ENCODE data around the gene RIPK4. TPM values are rescaled to one million over a fixed set of nuclear protein-coding genes. Genes with fewer than 3 reads are reported as not detected.

The RIPK4 gene
- total RNA-seq, 2 experiments from 2014 or later = 0.56 to 0.64 TPM

DNA sequence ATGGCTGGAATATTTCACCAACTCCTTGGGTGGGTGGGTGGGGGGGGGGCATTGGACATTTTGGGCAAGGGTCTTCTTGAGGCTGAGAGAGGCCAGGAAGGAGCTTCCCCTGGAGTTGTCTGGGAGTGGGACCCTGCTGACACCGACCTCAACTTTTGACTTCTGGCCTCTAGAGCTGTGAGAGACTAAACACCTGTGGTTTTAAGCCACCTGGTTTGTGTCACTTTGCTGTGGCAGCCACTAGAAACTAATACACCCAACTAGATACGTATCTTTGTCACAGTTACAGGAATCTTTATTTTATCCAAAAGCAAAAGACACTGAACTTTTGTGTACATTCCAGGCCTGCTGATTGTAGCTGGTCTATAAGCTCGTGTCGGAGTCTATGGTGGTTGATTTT is 9.9 kb upstream of the RIPK4 start:
- intact Hi-C loops (cut with DNase I, micrococcal nuclease) = loop anchor here in 1 of 2 experiments (10.0 kb wide), 1 partner anchor 492 kb away; no protein-coding TSS in a partner anchor
- Mint-ChIP-seq H3K4me3 (no peak overlapping the region), H3K9me3 (ENCODE audit: low read depth) (no peaks in the 10 kb centered on the region), H3K4me1 (peaks cover 6% of the 10 kb centered on the region), H3K27ac (no peak overlapping the region), H3K27me3 (peaks cover 61% of the 10 kb centered on the region), H3K36me3 (ENCODE audit: low read depth) (no peaks in the 10 kb centered on the region)
- POLR2A ChIA-PET = interaction anchor here (0.8 kb wide), 1 partner anchor 35 kb away, joined by 6 read pairs; no protein-coding TSS in a partner anchor
- ATAC-seq = no peak
- no peak for DNase-seq
- CTCF ChIA-PET = interaction anchor here (0.6 to 1.5 kb wide), 5 partner anchors 8 to 331 kb away, joined by 3 to 5 read pairs (median 4); no protein-coding TSS in a partner anchor

DNA sequence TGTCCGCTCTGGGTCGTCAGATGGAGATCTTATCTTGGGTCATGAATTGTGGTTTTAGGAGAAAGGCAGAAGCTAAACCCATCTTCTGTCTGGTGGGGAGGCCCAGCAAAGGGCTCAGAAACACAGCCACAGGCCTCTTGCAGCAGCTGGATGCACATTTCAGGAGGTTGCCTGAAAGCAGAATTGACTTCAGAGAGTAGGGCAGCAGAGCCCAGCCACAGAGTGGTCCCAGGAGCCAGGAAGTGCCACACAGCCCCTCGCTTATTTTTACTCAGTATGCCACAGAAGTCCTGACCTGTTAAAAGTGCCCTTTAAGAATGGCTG is 8.3 kb upstream of the RIPK4 start:
- H3K4me3 Mint-ChIP-seq = no peak overlapping the region
- CTCF ChIA-PET = interaction anchor here (0.5 to 0.6 kb wide), 2 partner anchors 42 to 153 kb away, joined by 3 read pairs; no protein-coding TSS in a partner anchor
- H3K27me3 Mint-ChIP-seq = peaks cover 53% of the 10 kb centered on the region

DNA sequence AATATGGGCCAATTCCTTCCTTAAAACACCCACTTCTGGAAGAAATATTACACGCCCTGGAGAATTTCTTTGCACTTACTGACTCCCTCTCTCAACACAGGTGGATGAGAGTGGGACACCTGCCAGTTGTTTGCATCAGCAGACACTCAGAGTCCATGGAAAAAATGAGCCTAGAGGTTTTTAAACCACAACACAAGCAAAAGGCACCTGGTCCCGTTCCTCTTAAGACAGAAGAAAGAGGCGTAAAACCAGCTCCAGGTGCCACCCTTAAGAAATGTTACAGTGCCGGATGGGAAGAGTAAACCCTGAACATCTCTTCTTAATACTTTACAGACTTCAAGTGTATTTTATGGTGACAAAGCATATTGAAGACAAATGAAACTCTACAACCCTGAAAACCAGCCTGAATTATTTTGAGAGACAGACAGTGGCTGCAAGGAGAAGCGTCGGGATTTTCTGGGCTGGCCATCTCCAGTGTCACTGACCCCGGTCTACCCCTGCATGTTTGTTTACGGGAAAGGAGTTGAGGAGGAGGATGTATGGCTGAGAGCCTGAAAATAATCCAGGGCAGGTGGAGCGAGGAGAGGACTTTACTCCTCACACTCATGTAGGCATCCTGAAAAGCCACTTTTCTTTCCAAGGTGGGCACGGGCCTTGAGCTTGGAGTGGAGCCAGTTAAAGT is 7.8 kb upstream of the RIPK4 start:
- ATAC-seq = no peak
- Mint-ChIP-seq H3K4me3 (no peak overlapping the region), H3K27ac (no peak overlapping the region), H3K4me1 (peaks cover 6% of the 10 kb centered on the region), H3K9me3 (ENCODE audit: low read depth) (no peaks in the 10 kb centered on the region), H3K27me3 (peaks cover 56% of the 10 kb centered on the region), H3K36me3 (ENCODE audit: low read depth) (no peaks in the 10 kb centered on the region)
- DNase-seq = no peak
- intact Hi-C loops (cut with DNase I, micrococcal nuclease) = loop anchor here in 1 of 2 experiments (10.0 kb wide), 1 partner anchor 490 kb away; no protein-coding TSS in a partner anchor
- ChIA-PET POLR2A (no interaction called here), CTCF (no interaction called here)

More for the DNA sequence above, 8.3 kb upstream of the RIPK4 start:
- intact Hi-C loops (cut with DNase I, micrococcal nuclease) = loop anchor here in 1 of 2 experiments (10.0 kb wide), 1 partner anchor 490 kb away; no protein-coding TSS in a partner anchor
- Mint-ChIP-seq H3K4me1 (peaks cover 6% of the 10 kb centered on the region), H3K27ac (no peak overlapping the region), H3K36me3 (ENCODE audit: low read depth) (no peaks in the 10 kb centered on the region), H3K9me3 (ENCODE audit: low read depth) (no peaks in the 10 kb centered on the region)
- ATAC-seq = no peak
- POLR2A ChIA-PET = no interaction called here
- no peak for DNase-seq

DNA sequence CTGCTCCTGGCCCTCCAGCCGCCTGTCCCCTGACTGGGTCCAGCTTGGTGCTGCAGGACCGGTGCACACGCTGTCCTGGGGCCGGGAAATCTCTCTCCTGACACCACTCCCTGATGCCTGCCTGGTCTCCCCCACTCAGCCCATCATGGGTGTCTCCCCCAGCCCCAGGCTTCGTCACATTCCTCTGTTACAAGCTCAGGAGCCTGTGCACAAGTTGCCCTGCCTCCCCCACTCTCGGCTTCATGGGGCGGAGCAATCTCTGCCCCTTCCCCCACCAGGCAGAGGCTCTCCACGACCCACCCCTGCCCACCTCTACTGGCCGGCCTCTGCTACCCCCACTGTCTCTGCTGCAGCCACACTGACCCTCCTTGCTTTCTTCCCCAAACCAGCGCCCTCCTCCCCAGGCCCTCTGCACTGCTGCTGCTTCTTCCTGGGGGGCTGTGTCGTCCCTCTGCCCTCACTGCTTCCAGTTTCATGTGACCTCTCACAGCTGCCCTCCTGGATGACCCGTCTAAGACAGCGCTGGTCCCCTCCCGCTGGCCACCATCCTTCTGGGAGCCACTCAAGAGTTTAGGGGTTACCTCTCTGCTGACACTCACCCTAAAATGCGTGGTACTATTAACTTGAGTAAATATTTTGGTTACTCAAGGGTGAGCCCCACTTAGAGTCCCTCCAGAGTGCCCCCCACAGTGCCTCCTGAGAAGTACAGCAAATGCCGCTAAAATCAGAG is 5.7 kb upstream of the RIPK4 start:
- peaks cover 55% of the 10 kb centered on the region for H3K27me3 Mint-ChIP-seq
- DNase-seq (no peak), ATAC-seq (no peak)
- H3K27ac Mint-ChIP-seq = no peak overlapping the region
- POLR2A ChIA-PET = no interaction called here
- H3K4me3 Mint-ChIP-seq = no peak overlapping the region
- CTCF ChIA-PET = no interaction called here
- intact Hi-C loops (cut with DNase I, micrococcal nuclease) = loop anchor here in 1 of 2 experiments (10.0 kb wide), 1 partner anchor 488 kb away; no protein-coding TSS in a partner anchor
- no peaks in the 10 kb centered on the region for H3K36me3 Mint-ChIP-seq (ENCODE audit: low read depth)
- H3K4me1 Mint-ChIP-seq = peaks cover 15% of the 10 kb centered on the region
- H3K9me3 Mint-ChIP-seq (ENCODE audit: low read depth) = no peaks in the 10 kb centered on the region

DNA sequence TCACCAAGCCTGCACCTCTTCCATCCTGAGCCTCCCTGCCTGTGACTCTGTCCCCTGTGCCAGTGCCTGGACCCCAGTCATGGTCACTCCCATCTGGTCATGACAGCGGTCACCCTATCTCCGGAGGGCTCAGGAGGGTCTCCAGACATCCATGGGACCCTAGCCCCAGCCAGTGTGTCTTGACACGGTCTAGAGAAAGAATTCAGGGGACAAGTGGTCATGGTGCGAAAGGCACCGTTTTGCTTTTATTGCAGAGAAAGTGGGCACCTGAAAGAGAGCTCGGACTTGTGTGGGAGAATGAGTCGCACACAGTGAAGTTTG is 4.7 kb upstream of the RIPK4 start:
- ChIA-PET CTCF (interaction anchor here (1.4 kb wide), 1 partner anchor 346 kb away, joined by 4 read pairs; no protein-coding TSS in a partner anchor), POLR2A (interaction anchor here (0.6 kb wide), 1 partner anchor 461 kb away, joined by 3 read pairs; no protein-coding TSS in a partner anchor)
- H3K4me1 Mint-ChIP-seq = peaks cover 21% of the 10 kb centered on the region
- intact Hi-C loops (cut with DNase I, micrococcal nuclease) = loop anchor here in 1 of 2 experiments (10.0 kb wide), 1 partner anchor 487 kb away; no protein-coding TSS in a partner anchor
- no peak overlapping the region for H3K4me3 Mint-ChIP-seq
- no peaks in the 10 kb centered on the region for H3K9me3 Mint-ChIP-seq (ENCODE audit: low read depth)
- H3K27ac Mint-ChIP-seq = no peak overlapping the region
- no peak for DNase-seq
- ATAC-seq = no peak
- no peaks in the 10 kb centered on the region for H3K36me3 Mint-ChIP-seq (ENCODE audit: low read depth)
- peaks cover 58% of the 10 kb centered on the region for H3K27me3 Mint-ChIP-seq

DNA sequence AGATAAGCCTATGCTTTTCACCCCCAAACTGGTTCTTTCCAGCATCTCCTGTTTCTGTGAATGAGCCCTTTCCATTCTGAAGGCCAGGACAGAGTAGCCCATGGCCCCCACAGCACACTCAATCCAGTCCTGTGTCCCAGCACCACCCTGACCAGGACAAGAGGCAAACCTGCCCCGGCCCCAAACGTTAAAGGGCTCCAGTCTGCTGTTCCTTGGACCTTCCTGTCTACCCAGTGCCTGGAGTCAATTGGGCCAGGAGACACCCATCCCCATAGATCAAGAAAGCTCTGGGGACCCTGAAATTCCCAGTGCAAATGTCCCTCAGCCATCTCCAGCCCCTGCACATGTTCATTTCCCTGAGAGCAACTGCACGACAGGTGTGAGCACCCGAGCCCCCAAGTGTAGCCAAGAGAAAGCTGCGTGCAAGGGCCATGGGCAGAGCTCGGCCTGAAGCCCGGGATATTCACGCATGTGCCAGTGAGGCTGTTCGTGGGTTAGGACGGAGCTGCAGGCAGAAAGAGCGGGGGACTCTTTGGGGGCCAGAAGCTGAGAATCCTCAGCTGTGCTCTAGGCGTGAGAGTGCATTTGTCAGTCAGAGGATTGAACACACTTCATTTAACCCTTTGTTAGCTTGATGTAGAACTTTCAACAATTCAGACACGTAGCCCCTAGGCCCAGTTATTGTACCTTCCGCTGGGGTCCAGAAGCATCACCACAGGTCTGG is 4.2 kb upstream of the RIPK4 start:
- POLR2A ChIA-PET = interaction anchor here (0.6 kb wide), 1 partner anchor 1553 kb away, joined by 3 read pairs; no protein-coding TSS in a partner anchor
- Mint-ChIP-seq H3K4me1 (peaks cover 21% of the 10 kb centered on the region), H3K9me3 (ENCODE audit: low read depth) (no peaks in the 10 kb centered on the region), H3K4me3 (no peak overlapping the region), H3K27me3 (peaks cover 58% of the 10 kb centered on the region), H3K27ac (no peak overlapping the region), H3K36me3 (ENCODE audit: low read depth) (no peaks in the 10 kb centered on the region)
- ATAC-seq (no peak), DNase-seq (no peak)
- intact Hi-C loops (cut with DNase I, micrococcal nuclease) = loop anchor here in 1 of 2 experiments (10.0 kb wide), 1 partner anchor 486 kb away; no protein-coding TSS in a partner anchor
- CTCF ChIA-PET = interaction anchor here (1.4 kb wide), 1 partner anchor 347 kb away, joined by 4 read pairs; no protein-coding TSS in a partner anchor

DNA sequence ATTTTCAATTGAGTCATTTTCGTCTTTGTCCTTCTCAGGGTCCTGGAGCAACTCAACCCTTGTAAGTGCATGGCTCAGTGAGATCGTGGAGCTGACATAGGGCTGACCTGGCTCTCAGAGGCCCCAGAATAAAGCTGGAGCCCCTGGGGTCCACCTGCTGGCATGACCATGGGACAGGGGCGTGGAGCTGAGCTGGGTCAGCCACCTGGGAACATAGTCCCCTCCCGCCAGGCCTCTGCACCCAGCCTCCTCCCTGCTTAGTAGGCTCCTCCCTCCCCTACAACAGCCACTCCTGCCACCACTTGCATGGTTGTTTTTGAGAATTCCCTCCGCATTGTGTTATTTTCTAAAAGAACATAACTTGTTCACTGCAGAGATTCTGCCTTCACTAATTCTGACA is 3.1 kb upstream of the RIPK4 start:
- no peak overlapping the region for H3K4me3 Mint-ChIP-seq
- POLR2A ChIA-PET = interaction anchor here (0.6 kb wide), 1 partner anchor 1552 kb away, joined by 3 read pairs; no protein-coding TSS in a partner anchor
- CTCF ChIA-PET = interaction anchor here (0.9 kb wide), 1 partner anchor 9 kb away, joined by 3 read pairs; no protein-coding TSS in a partner anchor
- intact Hi-C loops (cut with DNase I, micrococcal nuclease) = loop anchor here in 1 of 2 experiments (5.0 to 10.0 kb wide), 3 partner anchors 107 to 485 kb away; partner anchors contain the start of gene PRDM15
- H3K27me3 Mint-ChIP-seq = peaks cover 54% of the 10 kb centered on the region
- no peaks in the 10 kb centered on the region for H3K9me3 Mint-ChIP-seq (ENCODE audit: low read depth)
- no peak for DNase-seq
- peaks cover 25% of the 10 kb centered on the region for H3K4me1 Mint-ChIP-seq
- H3K36me3 Mint-ChIP-seq (ENCODE audit: low read depth) = no peaks in the 10 kb centered on the region
- no peak overlapping the region for H3K27ac Mint-ChIP-seq
- no peak for ATAC-seq

DNA sequence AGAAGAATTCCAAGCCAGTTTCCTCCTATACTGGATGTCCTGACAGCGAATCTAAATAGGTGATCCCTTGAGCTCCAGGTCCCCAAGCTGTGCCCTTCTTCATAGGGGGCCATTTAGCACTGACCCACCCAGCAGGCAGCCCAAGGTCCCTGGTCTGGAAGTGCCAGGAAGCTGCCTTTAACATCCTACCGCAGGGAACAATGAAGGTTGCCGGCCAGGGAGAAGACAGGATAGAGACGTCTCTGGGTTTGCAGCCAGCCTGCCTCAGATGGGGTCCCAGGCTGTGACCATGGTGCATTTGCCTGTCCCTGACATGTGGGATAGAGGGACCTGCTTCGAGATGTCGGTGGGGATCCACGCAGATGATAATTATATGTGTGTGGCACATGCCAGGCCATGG is 2.7 kb upstream of the RIPK4 start:
- no peak overlapping the region for H3K4me3 Mint-ChIP-seq
- no peaks in the 10 kb centered on the region for H3K36me3 Mint-ChIP-seq (ENCODE audit: low read depth)
- ATAC-seq (no peak), DNase-seq (no peak)
- peaks cover 25% of the 10 kb centered on the region for H3K4me1 Mint-ChIP-seq
- ChIA-PET POLR2A (no interaction called here), CTCF (interaction anchor here (0.9 kb wide), 1 partner anchor 9 kb away, joined by 3 read pairs; no protein-coding TSS in a partner anchor)
- H3K27me3 Mint-ChIP-seq = peaks cover 52% of the 10 kb centered on the region
- no peaks in the 10 kb centered on the region for H3K9me3 Mint-ChIP-seq (ENCODE audit: low read depth)
- intact Hi-C loops (cut with DNase I, micrococcal nuclease) = loop anchor here in 1 of 2 experiments (5.0 kb wide), 2 partner anchors 108 to 468 kb away; partner anchors contain the start of gene PRDM15
- H3K27ac Mint-ChIP-seq = no peak overlapping the region

DNA sequence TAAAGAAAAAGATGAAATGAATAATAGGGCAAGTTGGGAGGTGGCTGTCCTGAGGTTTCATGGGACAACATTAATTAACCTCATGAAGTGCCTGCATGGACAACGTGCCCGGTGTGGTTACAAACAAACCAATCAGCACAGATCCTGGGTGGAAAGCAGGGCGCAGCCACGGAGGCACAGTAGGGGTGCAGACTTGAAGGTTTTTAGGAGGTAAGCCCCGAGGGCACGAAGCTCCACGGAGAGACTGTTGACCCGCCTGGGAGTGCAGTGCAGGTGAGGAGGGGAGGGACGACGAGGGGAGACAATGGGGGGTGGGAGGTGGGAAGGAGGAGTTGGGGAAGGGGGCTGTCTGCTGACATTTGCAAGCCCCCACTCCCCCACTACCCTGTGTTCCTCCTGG is 2.3 kb upstream of the RIPK4 start:
- ChIA-PET CTCF (interaction anchor here (0.9 to 1.9 kb wide), 2 partner anchors 8 to 9 kb away, joined by 3 to 7 read pairs; no protein-coding TSS in a partner anchor), POLR2A (no interaction called here)
- Mint-ChIP-seq H3K4me1 (peaks cover 25% of the 10 kb centered on the region), H3K27me3 (peaks cover 51% of the 10 kb centered on the region), H3K9me3 (ENCODE audit: low read depth) (no peaks in the 10 kb centered on the region), H3K36me3 (ENCODE audit: low read depth) (no peaks in the 10 kb centered on the region), H3K4me3 (peak overlapping the region; percentile 66), H3K27ac (no peak overlapping the region)
- no peak for DNase-seq
- no peak for ATAC-seq
- intact Hi-C loops (cut with DNase I, micrococcal nuclease) = loop anchor here in 1 of 2 experiments (5.0 kb wide), 2 partner anchors 108 to 468 kb away; partner anchors contain the start of gene PRDM15

DNA sequence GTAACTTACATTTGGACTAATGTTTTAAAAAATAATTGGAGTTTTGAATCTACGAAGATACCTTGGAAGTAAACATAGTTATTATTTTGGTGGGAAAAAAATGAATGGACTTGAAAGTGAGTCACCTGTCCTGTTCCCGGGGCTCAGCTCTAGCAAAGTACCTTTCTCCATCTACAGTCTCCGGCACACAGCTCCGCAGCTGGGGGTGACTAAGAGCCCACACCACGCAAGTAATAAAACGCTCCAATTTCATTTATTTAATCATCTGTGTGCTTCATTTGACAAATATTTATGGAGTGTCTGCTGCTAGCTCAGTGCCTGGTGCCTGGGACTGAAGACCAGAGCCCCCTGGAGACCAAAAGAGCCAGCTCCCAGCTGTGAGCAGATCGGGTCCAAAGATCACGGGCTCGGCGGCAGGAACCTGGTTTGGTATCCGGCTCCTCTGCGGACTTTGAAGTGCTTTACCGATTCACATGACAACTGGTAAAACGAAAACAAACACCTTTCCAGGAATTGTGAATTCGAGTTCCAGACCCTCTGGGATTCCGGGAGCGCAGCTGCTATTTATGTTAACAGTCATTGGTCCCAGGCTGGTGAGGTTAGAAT is 1.7 kb upstream of the RIPK4 start:
- no peaks in the 10 kb centered on the region for H3K9me3 Mint-ChIP-seq (ENCODE audit: low read depth)
- H3K27me3 Mint-ChIP-seq = peaks cover 52% of the 10 kb centered on the region
- peak overlapping the region; percentile 66 for H3K4me3 Mint-ChIP-seq
- H3K36me3 Mint-ChIP-seq (ENCODE audit: low read depth) = no peaks in the 10 kb centered on the region
- H3K4me1 Mint-ChIP-seq = peaks cover 25% of the 10 kb centered on the region
- ChIA-PET POLR2A (no interaction called here), CTCF (interaction anchor here (0.6 to 1.9 kb wide), 5 partner anchors 9 to 485 kb away, joined by 3 to 7 read pairs (median 3); no protein-coding TSS in a partner anchor)
- intact Hi-C loops (cut with DNase I, micrococcal nuclease) = loop anchor here in 1 of 2 experiments (5.0 kb wide), 2 partner anchors 109 to 469 kb away; partner anchors contain the start of gene PRDM15
- H3K27ac Mint-ChIP-seq = no peak overlapping the region
- peak; percentile 46 for DNase-seq
- peak; percentile 62 for ATAC-seq
